ENCODE data around the gene PTPN12.
"Not testable (repeated sequence)": the region's sequence is repeated elsewhere in the genome, so short reads cannot be mapped to it uniquely, and the experiment has no call there.

PTPN12 gene

DNA sequence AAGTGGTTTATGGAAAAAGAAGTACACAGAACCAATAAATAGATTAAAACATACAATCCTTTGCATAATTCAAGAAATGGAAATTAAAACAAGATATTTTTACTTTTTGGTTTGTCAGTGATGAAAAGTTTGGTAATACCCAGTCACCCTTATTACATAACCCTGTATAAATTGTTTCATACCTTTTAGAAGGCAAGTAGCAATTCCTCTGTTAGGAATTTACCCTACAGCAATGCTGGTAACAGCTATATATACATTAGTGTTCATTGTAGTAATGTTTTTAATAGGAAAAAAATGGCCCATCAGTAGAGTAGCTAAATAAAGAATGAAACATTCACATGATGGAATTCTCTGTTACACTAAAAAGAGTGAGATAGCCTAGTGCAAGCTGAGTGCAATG, 42.7 kb downstream of the PTPN12 start:
- no peak for DNase-seq (ENCODE audit: low read depth)

DNA sequence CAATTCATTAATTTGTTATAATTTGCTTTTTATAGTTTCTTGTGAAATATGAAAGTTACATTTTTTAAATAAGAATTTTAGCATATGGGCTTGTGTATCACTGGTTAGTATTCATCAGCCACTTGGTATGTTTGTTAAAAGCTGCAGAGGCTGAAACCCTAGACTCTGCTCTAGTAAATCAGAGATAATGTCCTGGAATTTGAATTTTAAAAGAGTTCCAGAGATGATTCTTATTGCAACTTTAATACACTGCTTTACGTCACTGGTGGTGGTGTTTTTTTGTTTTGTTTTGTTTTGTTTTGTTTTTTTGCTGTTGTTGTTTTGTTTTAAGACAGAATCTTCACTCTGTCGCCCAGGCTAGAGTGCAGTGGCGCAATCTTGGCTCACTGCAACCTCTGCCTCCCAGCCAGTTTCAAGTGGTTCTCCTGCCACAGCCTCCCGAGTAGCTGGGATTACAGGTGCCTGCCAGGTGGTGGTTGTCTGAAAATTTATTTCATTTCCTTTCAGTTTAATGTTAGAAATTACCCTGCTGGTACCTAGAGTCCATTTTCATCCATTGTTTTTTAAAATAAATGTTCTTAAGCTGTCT, 43.8 kb downstream of the PTPN12 start:
- no peak for DNase-seq (ENCODE audit: low read depth)

DNA sequence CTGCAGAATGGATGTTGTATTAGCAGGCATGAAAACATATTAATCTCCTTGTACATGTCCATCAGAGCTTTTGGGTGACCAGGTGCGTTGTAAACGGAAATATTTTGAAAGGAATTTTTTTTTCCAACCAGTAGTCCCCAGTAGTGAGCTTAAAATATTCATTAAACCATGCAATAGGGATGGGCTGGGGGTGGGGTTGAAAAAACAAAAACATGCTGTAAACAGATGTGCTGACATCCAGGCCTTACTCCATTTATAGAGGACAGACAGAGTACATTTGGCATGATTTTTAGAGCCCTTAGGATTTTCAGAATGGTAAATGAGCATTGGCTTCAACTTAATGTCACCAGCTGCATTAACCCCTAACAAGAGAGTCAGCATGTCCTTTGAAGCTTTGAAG, 50.2 kb downstream of the PTPN12 start:
- no peak for DNase-seq (ENCODE audit: low read depth)

DNA sequence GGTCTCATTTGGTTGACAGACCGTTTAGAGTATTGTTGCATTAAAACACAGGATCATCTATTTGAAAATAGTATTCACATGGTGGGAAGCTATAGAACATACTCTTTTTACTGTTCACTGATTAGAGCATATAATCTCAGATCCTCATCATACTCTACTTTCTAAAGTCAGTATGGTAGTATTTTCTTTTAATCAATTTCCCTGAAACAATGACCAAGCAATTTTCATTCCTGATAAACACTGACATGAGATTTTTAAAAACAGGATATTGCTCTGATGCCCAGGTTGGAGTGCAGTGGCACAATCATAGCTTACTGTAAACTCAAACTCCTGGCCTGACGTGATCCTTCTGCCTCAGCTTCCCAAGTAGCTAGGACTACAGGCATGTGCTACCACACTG, 63.9 kb downstream of the PTPN12 start:
- no peak for DNase-seq (ENCODE audit: low read depth)

DNA sequence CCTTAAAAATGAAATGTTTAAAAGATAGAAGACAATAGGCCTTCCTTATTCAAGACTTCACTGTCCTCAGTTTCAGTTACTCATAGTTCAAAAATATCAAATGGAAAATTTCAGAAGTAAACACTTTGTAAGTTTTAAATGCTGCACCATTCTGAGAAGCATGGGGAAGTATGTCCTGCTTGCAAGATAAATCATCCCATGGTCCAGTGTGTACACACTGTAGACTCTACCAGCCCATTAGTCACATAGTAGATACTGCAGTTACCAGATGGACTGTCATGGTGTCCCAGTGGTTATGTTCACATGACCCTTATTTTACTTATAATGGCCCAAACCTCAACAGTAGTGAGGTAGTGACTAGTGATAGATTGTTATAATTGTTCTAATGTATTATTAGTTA, 69.5 kb downstream of the PTPN12 start:
- DNase-seq (ENCODE audit: low read depth) = no peak

DNA sequence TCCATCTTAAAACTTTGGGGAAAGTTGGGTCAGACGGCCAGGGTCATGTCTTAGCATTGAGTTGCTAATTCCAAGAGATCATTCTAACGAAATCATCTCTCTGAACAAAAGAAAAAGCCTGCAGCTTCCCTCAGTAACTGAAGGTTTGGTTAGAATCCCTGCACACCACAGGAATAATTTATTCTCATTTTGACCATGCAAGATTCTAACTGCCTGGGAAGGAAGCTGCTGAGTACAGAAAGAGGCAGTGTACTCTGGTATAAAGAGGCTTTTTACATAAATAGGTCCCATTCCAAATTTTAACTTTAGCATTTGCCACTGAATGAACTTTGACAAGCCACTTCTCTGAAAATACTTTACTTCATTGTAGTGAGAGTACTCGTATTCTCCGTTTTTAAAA, 82.2 kb downstream of the PTPN12 start:
- DNase-seq (ENCODE audit: low read depth) = no peak

DNA sequence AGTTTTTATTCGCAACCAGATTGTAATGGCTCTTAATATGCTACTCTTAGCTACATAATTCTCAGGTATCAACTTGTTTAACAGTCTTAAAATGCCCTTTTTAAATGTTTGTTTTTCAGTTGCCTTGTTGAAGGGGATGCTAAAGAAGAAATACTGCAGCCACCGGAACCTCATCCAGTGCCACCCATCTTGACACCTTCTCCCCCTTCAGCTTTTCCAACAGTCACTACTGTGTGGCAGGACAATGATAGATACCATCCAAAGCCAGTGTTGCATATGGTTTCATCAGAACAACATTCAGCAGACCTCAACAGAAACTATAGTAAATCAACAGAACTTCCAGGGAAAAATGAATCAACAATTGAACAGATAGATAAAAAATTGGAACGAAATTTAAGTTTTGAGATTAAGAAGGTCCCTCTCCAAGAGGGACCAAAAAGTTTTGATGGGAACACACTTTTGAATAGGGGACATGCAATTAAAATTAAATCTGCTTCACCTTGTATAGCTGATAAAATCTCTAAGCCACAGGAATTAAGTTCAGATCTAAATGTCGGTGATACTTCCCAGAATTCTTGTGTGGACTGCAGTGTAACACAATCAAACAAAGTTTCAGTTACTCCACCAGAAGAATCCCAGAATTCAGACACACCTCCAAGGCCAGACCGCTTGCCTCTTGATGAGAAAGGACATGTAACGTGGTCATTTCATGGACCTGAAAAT, 89.7 kb downstream of the PTPN12 start:
- DNase-seq (ENCODE audit: low read depth) = no peak

DNA sequence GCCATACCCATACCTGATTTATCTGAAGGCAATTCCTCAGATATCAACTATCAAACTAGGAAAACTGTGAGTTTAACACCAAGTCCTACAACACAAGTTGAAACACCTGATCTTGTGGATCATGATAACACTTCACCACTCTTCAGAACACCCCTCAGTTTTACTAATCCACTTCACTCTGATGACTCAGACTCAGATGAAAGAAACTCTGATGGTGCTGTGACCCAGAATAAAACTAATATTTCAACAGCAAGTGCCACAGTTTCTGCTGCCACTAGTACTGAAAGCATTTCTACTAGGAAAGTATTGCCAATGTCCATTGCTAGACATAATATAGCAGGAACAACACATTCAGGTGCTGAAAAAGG, 90.2 kb downstream of the PTPN12 start:
- DNase-seq (ENCODE audit: low read depth) = no peak

DNA sequence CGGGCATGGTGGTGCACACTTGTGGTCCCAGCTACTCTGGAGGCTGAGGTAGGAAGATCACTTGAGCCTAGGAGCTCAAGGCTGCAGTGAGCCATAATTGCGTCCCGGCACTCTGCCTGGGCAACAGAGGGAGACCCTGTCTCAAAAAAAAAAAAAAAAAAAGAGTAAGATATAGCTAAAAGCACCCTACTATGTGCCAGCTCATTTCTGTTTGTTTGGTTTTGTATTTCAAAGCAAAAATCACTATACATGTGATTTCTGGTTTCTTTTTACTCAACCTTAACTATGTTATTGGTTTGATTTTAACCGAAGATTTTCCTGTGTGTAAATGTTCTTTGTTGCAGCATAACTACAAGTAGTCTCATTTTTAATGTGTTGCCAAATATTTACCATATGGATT, 92.7 kb downstream of the PTPN12 start:
- no peak for DNase-seq (ENCODE audit: low read depth)

DNA sequence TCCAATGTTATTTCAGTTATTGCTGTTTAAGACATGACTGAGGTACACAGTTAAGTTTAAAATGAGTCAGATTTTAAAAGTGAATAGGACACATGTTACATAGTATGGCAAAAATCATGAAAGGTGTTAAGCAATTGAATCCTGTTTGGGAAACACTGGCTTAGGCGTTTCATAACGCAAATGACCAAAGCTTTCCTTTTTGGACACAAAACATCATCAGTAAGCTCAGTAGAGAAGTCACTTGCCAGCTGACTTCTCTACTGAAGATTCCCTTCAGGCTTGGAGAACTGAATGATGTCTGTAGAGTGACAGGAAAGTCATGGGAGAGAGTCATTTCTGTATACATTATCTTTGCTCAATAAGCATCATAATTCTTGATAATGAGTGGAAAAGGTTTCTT, 94.7 kb downstream of the PTPN12 start:
- DNase-seq (ENCODE audit: low read depth) = no peak

DNA sequence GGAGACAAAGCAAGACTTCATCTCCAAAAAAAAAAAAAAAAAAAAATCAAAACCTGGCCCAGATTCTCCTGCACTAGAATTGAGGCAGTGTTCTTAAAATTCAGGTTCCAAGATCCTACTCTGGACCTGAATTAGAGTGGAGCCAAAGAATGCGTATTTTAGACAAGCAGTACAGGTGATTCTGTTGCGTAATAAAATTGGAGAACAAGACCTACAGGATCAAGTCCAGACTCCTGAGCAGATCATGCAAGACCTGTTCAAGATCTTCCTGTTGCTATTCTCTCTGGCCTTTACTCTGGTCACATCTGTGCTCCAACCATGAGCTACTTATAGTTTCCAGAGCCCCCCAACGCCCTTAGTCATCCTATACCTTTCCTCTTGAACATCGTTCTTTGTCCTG, 107.7 kb downstream of the PTPN12 start:
- no peak for DNase-seq (ENCODE audit: low read depth)

DNA sequence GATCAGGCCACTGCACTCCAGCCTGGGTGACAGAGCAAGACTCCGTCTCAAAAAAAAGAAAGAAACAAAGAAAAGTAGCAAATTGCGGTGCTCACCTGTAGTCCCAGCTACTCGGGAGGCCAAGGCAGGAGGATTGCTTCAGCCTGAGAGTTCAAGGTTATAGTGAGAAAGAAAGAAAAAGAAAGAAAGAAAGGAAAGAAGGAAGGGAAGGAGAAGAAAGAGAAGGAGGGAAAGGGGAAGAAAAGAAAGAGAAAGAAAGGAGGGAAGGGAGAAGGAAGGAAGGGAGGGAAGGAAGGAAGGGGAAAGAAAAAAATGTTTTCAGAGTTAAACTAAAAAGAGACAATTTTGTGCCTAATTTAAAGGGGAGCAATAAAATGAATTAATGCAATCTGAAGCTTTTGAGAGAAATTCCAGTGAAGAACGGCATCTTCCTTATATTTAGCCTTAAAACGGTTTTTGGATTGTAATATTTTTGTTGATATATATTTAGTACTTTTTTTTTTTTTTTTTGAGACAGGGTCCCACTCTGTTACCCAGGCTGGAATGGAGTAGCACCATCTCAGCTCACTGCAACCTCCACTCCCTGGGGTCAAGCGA, 111.7 kb downstream of the PTPN12 start:
- no peak for DNase-seq (ENCODE audit: low read depth)

DNA sequence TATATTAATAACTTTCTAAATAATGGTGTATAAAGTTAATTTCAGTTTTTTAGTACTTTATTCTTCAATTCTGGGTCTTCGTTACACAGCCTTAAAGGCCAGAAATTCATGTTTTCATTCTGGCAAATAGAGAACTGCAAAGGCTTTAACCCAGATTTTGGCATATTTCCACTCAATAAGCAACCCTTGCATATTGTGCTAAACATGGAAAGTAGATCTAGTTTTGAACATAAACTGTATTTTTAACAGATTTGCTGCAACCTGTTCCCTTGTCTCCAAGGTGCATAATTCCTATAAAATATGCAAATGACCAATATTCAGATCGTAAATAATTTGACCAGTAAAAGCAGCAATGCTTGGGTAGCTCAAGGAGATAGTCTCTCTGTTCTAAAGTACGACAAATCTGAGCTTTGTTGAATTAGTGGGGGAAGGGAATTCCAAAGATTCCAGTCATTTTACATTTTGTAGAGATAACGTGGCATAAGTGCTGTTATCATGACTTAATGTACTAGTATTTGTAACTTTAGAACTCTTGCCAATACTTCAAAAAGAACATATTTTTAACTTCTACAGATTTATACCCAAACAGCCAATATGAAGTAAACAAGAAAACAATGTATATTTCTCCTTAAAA, 112.7 kb downstream of the PTPN12 start:
- no peak for DNase-seq (ENCODE audit: low read depth)

DNA sequence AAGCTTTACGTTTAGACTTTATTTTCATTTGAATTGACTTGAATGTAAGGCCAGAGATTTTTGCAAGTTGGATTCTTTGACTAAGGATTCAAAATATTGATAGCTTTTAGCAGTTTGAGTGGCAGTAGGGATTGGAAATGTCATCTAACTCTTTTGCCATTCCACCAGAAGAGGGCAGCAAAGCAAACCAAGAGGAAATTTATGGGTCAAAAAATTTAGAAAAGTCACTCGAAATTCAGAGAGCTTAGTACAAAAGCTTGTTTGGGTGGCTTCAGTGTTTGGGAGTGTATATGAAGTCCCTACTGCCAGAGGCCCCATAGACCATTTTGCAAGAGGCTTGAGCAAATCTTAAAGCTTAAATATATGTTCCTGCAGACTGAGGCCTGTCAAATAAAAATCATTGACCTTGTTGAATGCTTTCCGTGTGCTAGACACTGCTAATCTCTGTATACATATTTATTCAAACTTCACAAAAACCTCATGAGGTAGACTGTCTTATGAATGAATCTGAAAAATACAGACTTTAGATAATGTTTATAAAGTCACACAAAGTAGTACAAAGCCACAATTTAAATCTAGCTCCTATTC, 114.6 kb downstream of the PTPN12 start:
- DNase-seq (ENCODE audit: low read depth) = no peak

DNA sequence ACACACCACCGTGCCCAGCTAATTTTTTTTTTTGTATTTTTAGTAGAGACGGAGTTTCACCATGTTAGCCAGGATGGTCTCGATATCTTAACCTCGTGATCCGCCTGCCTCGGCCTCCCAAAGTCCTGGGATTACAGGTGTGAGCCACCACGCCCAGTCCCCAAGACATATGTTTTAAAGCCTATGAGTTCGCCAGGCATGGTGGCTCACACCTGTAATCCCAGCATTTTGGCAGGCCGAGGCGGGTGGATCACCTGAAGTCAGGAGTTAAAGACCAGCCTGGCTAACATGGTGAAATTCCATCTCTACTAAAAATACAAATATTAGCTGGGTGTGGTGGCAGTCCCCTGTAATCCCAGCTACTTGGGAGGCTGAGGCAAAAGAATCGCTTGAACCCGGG, 115.7 kb downstream of the PTPN12 start:
- not testable (repeated sequence) for DNase-seq (ENCODE audit: low read depth)

DNA sequence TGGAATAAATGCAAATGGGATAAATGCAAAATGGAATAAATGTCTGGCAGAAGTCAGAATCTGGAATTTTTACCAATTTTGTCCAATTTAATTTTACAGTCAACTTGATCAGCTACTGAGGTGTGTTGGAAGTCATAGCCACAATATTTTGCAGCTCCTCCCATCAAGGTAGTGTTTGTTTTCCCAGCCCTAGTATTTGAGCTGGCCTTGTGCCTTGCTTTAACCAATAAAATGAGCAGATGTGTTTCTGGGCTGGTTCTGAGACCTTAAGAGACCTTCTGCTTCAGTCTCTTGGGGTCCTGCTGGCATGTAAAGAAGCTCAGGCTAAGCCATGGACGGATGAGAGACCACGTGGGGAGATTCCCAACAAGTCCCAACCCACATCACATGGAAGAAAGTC, 116.5 kb downstream of the PTPN12 start:
- no peak for DNase-seq (ENCODE audit: low read depth)

DNA sequence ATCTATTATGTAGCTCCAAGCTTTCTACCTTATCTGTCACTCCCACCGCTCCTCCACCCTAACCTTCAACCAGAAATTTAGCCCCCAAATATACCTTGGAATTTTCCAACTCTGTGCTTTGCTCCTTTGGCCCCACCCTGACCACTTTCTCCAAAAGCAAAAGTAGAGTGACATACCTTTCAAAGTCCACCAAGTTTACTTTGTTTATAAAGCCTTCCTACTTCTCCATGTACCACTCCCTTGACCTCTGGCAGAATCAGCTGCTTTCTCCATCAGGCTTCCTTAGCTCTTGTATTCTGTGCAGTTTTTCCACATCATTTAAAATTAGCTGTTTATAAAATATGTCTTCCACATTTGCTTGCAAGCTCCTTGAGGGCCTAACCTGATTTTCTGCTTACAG, 118.3 kb downstream of the PTPN12 start:
- no peak for DNase-seq (ENCODE audit: low read depth)

DNA sequence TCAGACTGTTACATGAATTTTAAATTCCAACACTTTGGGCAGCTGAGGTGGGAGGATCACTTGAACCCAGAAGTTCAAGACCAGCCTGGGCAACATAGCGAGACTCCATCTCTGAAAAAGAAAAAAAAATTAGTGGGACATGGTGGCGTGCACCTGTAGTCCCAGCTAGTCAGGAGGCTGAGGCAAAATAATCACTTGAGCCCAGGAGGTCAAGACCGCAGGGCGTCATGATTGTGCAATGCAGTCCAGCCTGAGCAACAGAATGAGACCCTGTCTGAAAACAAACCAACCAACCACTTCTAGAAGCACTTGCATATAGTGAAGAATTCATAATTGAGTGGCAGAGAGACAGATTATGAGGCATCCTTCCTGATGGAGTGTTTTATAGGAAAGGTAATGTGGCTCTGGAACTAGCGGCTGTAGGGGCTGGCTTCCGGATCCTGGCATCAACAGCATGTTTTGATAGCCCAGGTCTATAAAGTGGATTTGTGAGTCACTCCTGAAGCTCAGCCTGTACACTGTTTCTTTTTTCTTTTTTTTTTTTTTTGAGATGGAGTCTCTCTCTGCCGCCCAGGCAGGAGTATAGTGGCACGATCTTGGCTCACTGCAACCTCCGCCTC, 118.9 kb downstream of the PTPN12 start:
- DNase-seq (ENCODE audit: low read depth) = no peak

DNA sequence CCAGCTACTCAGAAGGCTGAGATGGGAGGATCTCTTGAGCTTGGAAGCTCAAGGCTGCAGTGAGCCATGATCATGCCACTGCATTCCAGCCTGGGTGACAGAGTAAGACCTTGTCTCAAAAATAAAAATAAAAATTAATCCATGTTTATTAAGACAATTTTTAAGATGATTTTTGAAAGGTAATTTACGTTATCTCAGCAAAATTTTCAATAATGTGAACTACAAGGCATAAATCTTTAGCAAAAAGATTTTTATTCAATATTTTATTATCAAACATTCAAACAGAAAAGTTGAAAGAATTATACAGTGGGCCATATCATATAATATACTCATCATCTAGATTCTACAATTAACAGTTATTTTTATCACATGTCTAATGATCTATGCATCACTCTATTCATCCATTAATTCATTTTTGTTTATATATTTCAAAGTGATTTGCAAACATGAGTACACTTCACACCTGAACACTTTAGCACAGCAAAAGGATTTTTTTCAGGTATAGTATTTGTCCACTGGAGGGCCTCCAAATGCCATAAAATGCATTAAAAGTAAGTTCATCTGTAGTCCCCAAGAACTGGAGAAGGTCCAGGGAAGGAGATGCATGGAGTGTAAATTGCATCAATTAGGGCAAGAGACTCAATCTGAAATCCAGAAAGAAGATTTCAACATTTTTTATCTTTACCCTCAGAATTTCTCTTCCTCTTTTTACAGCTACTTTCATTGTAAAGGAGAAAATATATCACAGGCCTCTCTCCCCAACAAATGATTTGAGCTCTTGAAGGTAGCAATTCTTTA, 120.5 kb downstream of the PTPN12 start:
- DNase-seq (ENCODE audit: low read depth) = no peak

DNA sequence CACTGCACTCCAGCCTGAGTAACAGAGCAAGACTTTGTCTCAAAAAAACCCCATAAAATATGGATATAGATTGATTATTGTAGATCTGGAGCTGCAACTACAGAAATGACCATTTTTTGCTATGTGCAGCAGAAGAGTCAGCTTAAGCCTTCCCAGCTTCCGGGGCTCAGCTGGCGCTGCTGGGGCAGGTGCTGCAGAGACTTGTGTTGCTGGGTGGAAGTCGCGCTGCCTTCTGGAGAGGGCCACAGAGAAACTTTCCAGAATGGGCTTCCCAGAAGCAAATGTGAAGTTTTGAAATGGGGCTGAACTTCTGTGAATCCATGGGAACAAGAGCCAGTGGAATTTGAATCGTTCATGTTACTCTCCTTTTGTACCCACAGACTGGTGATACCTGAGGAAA, 121.8 kb downstream of the PTPN12 start:
- DNase-seq (ENCODE audit: low read depth) = no peak

DNA sequence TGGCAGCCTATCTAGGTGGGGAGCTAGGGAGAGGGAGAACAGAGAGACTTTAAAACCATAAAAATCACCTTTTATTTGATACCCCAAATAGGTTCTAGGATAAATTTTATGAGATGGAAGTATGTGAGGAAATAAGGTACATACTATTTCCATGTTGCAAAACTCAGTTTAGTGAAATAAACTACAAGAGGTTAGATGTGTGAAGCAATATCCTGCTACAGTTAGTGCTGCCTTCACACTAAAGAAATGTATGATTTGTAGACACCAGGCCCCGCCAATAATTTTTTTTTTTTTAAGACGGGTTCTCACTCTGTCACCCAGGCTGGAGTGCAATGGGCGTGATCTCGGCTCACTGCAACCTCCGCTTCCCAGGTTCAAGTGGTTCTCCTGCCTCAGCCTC, 124.7 kb downstream of the PTPN12 start:
- DNase-seq (ENCODE audit: low read depth) = no peak

DNA sequence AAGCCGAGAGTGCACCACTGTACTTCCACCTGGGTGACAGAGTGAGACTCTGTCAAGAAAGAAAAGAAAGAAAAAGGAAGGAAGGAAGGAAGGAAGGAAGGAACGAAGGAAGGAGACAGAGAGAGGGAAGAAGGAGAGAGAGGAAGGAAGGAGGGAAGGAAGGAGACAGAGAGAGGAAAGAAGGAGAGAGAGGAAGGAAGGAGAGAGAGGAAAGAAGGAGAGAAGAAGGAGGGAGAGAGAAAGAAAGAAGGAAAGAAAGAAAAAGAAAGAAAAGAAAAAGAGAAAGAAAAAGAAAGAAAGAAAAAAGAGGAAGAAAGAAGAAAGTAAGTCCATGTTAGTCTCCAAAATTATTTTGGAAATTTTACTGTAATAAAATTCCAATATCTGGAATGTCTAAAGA, 125.8 kb downstream of the PTPN12 start:
- no peak for DNase-seq (ENCODE audit: low read depth)

All from stimulated activated CD8-positive, alpha-beta memory T cell treated with anti-CD3 and anti-CD28 coated beads, Interleukin-7, amount 100 ng/mL, for 24 hours (primary cell).